PC-3 (cell line): ENCODE measurements around the gene CIZ1. TPM values are rescaled to one million over a fixed set of nuclear protein-coding genes. Genes with fewer than 3 reads are reported as not detected.
"Not testable (repeated sequence)": the region's sequence is repeated elsewhere in the genome, so short reads cannot be mapped to it uniquely, and the experiment has no call there.

Experiments
- ATAC-seq: fragments of 200-7000 bp; cut with Tn5 transposase; 2 replicates; pipeline ENCODE4 v1.9.1; 2020; ENCODE audit warnings: mild to moderate bottlenecking, moderate library complexity
- BruUV-seq: library from RNA; stranded (reverse); fragments of 400-500 nt; replicated peaks from 2 replicates; lab custom pipeline; 2021; lab: Mats Ljungman, UMichigan
- CTCF ChIA-PET: fragments of 300-600 bp; sonication (Branson Sonifier 250); formaldehyde crosslinking; loops from one replicate; lab custom pipeline; 2022; ENCODE audit warnings: antibody characterized with exemption; lab: Charles Lee
- POLR2A ChIA-PET: fragments of 300-600 bp; sonication (Branson Sonifier 250); formaldehyde crosslinking; loops from one replicate; lab custom pipeline; 2022; ENCODE audit warnings: antibody characterized with exemption; ENCODE audit not compliant: unreplicated experiment; lab: Charles Lee
- DNase-seq: peaks from one replicate; pipeline ENCODE4 v3.0.0-alpha.2; 2015
- H2AFZ ChIP-seq: fragments of 300-600 bp; sonication (generic); 2 replicates; pipeline ENCODE4 v1.6.0; 2016; ENCODE audit warnings: antibody characterized with exemption, low read length
- H3F3A ChIP-seq: fragments of 300-600 bp; sonication (generic); one replicate; pipeline ENCODE4 v1.6.0; 2017; ENCODE audit warnings: antibody characterized with exemption, low read length, control low read depth, mild to moderate bottlenecking; ENCODE audit not compliant: unreplicated experiment
- H3K27ac ChIP-seq: fragments of 300-600 bp; sonication (generic); 2 replicates; pipeline ENCODE4 v1.5.1; 2016; ENCODE audit warnings: mild to moderate bottlenecking, low read length
- H3K27me3 ChIP-seq: fragments of 300-600 bp; sonication (generic); 2 replicates; pipeline ENCODE4 v1.6.1; 2016; ENCODE audit warnings: low read length, mixed read lengths
- H3K36me3 ChIP-seq: fragments of 300-600 bp; sonication (generic); 2 replicates; pipeline ENCODE4 v1.6.1; 2016; ENCODE audit warnings: low read depth, mixed run types, low read length, mixed read lengths
- H3K4me1 ChIP-seq: fragments of 300-600 bp; sonication (generic); 2 replicates; pipeline ENCODE4 v1.5.1; 2016; ENCODE audit warnings: low read length; ENCODE audit not compliant: insufficient read depth
- H3K4me2 ChIP-seq: fragments of 300-600 bp; sonication (generic); 2 replicates; pipeline ENCODE4 v1.6.0; 2016; ENCODE audit warnings: low read length
- H3K4me3 ChIP-seq: fragments of 300-600 bp; sonication (generic); 2 replicates; pipeline ENCODE4 v1.5.1; 2016; ENCODE audit warnings: mild to moderate bottlenecking, low read length, mixed read lengths
- H3K79me2 ChIP-seq: fragments of 300-600 bp; sonication (generic); 2 replicates; pipeline ENCODE4 v1.6.1; 2017; ENCODE audit warnings: low read length, mixed read lengths
- H3K9ac ChIP-seq: fragments of 300-600 bp; sonication (generic); 2 replicates; pipeline ENCODE4 v1.6.0; 2016; ENCODE audit warnings: mild to moderate bottlenecking, low read length
- H3K9me2 ChIP-seq: fragments of 300-600 bp; sonication (generic); replicated peaks from 2 replicates; pipeline ENCODE4 v1.6.1; 2016; ENCODE audit warnings: mixed run types, low read length, mixed read lengths
- H3K9me3 ChIP-seq: fragments of 300-600 bp; sonication (generic); 2 replicates; pipeline ENCODE4 v1.6.1; 2016; ENCODE audit warnings: low read length, mixed read lengths
- H4K20me1 ChIP-seq: fragments of 300-600 bp; sonication (generic); 2 replicates; pipeline ENCODE4 v1.6.1; 2016; ENCODE audit warnings: low read length, mixed read lengths
- EZH2 ChIP-seq: fragments of 300-600 bp; sonication (generic); IDR thresholded peaks from one replicate; pipeline ENCODE4 v1.6.1; 2017; ENCODE audit warnings: antibody characterized with exemption, mild to moderate bottlenecking, low read length; ENCODE audit not compliant: unreplicated experiment
- EZH2phosphoT487 ChIP-seq: fragments of 300-600 bp; sonication (generic); IDR thresholded peaks from 2 replicates; pipeline ENCODE4 v1.6.1; 2018; ENCODE audit warnings: mild to moderate bottlenecking, antibody characterized with exemption, low read length, borderline replicate concordance
- intact Hi-C: fragments of 100-400 bp; cut with micrococcal nuclease; formaldehyde crosslinking; loops from 2 replicates; pipeline ENCODE4 v1.9.0; 2023
- total RNA-seq: library from RNA; depleted of rRNA; stranded (reverse); fragments of >200 nt; gene quantifications from 2 replicates; pipeline ENCODE4 v1.2.3, GENCODE V29; 2014
- TF ChIP-seq, protein P1 (sequence below): fragments of 300-600 bp; sonication (generic); conservative IDR thresholded peaks from 2 replicates; pipeline ENCODE4 v1.5.1; 2017; ENCODE audit warnings: antibody characterized with exemption, low read depth, mild to moderate bottlenecking, low read length

CIZ1 gene
- total RNA-seq, 1 experiment from 2014 or later, result 46.1 TPM

DNA sequence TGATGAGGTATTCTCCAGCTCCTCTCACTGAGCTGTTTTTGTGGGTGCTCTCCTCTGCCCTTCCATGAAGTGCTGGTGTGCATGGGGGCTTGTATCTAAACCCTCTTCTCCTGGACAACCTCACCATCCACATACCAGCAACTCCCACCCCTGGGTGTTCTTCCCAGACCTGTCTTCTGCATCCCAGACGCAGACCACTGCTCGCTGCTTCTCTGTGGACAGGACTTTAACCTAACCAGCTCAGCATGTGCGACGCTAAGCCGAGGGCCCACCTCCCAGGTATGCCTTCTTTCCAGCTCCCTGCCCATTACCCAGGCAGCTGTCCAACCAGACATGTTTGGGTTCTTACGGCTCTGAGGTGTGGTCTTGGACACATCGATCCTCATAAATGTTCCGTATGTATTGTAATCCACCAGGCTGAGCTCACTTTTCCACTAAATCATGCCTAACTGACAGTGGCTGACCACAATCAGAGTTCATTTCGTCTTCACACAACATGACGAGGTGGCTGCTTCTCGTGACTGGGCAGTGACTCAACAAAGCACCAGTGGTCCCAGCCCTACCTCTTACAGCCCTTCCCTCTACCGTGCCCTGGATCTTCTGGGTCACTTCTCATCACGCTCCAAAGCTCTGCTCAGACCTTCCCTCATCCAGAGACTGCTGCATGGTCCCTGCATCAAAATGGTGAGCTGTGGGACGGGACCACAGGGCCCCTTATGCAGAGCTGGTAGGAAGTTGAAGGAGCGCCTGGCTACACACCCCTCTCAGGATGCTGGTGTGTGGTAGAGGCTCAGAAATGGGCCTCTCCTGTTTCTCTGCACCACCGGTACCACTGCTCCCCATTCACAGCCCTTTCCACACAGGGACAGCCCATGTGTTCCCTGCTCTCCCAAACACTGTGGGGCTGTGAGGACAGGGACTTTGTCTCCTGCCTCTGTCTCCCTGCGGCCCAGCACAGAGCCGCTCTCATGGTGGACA is 54.3 kb downstream of the CIZ1 start:
- Histone ChIP-seq H3K4me2 (no peak overlapping the region), H3K9ac (no peak overlapping the region; the same call in 1 of the 2 replicates), H4K20me1 (no peaks in the 10 kb centered on the region), H3K4me1 (peaks cover 7% of the 10 kb centered on the region), H3K36me3 (no peaks in the 10 kb centered on the region), H3K9me2 (no peaks in the 10 kb centered on the region), H3F3A (no peaks in the 10 kb centered on the region), H3K4me3 (no peak overlapping the region), H3K9me3 (no peaks in the 10 kb centered on the region), H3K27me3 (no peaks in the 10 kb centered on the region), H3K27ac (peak overlapping the region; percentile 57), H2AFZ (no peak overlapping the region), H3K79me2 (no peaks in the 10 kb centered on the region)
- no TSS peak for BruUV-seq
- ATAC-seq, result peak; percentile 48
- intact Hi-C loops, result no loop called here
- ChIA-PET POLR2A (no interaction called here), CTCF (interaction anchor here (0.6 kb wide), 1 partner anchor 14 kb away, joined by 6 read pairs; no protein-coding TSS in a partner anchor)
- TF ChIP-seq, protein P1, sequence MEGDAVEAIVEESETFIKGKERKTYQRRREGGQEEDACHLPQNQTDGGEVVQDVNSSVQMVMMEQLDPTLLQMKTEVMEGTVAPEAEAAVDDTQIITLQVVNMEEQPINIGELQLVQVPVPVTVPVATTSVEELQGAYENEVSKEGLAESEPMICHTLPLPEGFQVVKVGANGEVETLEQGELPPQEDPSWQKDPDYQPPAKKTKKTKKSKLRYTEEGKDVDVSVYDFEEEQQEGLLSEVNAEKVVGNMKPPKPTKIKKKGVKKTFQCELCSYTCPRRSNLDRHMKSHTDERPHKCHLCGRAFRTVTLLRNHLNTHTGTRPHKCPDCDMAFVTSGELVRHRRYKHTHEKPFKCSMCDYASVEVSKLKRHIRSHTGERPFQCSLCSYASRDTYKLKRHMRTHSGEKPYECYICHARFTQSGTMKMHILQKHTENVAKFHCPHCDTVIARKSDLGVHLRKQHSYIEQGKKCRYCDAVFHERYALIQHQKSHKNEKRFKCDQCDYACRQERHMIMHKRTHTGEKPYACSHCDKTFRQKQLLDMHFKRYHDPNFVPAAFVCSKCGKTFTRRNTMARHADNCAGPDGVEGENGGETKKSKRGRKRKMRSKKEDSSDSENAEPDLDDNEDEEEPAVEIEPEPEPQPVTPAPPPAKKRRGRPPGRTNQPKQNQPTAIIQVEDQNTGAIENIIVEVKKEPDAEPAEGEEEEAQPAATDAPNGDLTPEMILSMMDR, result no peak
- no peak for TF ChIP-seq EZH2
- no peak for TF ChIP-seq EZH2phosphoT487
- DNase-seq, result peak; percentile 63

DNA sequence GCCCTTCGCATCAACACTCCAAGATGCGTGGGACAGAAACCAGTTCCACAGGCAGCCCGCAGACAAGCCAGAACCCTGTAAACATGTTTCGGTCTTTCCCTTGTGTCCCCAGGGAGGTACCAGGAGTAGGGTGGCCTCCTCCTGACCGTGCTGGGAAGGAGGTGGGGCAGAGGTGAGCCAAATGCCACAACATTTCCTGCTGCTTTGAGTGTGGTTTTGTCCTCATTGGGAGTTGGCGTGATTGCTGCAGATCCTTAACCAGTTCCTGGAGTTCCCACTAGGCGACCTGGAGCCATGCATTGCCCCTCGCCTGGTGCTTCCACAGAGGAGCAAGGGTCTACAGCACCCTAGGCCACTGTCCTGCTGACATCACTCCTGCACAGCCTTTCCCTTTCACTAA is 55.8 kb downstream of the CIZ1 start:
- POLR2A ChIA-PET, H3K36me3 ChIP-seq, H3K79me2 ChIP-seq, H3K27me3 ChIP-seq, H3K9me2 ChIP-seq, ATAC-seq, H3K27ac ChIP-seq, intact Hi-C loops, H3K4me1 ChIP-seq, H3K9ac ChIP-seq, H3F3A ChIP-seq, H2AFZ ChIP-seq, H3K4me3 ChIP-seq, CTCF ChIA-PET, DNase-seq, H4K20me1 ChIP-seq, H3K4me2 ChIP-seq, H3K9me3 ChIP-seq, BruUV-seq: not testable (repeated sequence)

GRCh38 chr9:128132139-128132538 is 59.2 kb downstream of the CIZ1 start:
- H3K27ac ChIP-seq, H3K4me1 ChIP-seq, POLR2A ChIA-PET, H3K9me2 ChIP-seq, H2AFZ ChIP-seq, H3K27me3 ChIP-seq, H3F3A ChIP-seq, H3K9me3 ChIP-seq, H4K20me1 ChIP-seq, H3K4me3 ChIP-seq, H3K4me2 ChIP-seq, intact Hi-C loops, H3K36me3 ChIP-seq, BruUV-seq, ATAC-seq, DNase-seq, H3K9ac ChIP-seq, CTCF ChIA-PET: not testable (repeated sequence)
- peaks cover 10% of the 10 kb centered on the region for H3K79me2 ChIP-seq

DNA sequence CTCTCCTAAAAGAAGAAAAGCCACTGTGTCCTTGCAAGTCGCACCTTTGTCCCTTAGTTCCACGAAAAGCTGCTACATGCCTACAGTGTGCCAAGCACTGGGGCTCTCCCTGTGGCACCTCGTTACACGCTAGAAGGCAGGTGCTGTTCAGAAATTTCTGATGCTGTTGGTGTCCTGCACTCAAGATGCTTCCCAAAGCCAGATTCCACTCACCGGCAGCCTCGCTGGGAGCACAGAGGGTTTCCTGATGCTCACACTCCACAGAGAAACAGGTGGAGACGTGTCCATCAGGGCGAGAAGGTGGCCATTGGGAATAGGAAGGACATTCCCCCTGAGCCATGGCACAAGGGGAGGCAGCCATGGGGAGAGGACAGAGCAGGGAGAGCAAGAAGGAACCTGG is 60.0 kb downstream of the CIZ1 start:
- H3K27ac ChIP-seq, H3K4me1 ChIP-seq, H3K9ac ChIP-seq, ATAC-seq, H3K27me3 ChIP-seq, H3F3A ChIP-seq, CTCF ChIA-PET, DNase-seq, H3K4me2 ChIP-seq, H3K36me3 ChIP-seq, H3K9me2 ChIP-seq, POLR2A ChIA-PET, intact Hi-C loops, H3K4me3 ChIP-seq, BruUV-seq, H3K9me3 ChIP-seq, H4K20me1 ChIP-seq, H2AFZ ChIP-seq: not testable (repeated sequence)
- H3K79me2 ChIP-seq, result peaks cover 18% of the 10 kb centered on the region

- CTCF ChIA-PET, H3K9me2 ChIP-seq, POLR2A ChIA-PET, H3K4me2 ChIP-seq, ATAC-seq, H3K27ac ChIP-seq, H3K27me3 ChIP-seq, H3F3A ChIP-seq, H4K20me1 ChIP-seq, H3K4me3 ChIP-seq, DNase-seq, H3K36me3 ChIP-seq, H3K9me3 ChIP-seq, H3K9ac ChIP-seq, BruUV-seq, H3K4me1 ChIP-seq, intact Hi-C loops, H2AFZ ChIP-seq: not testable (repeated sequence)
- peaks cover 25% of the 10 kb centered on the region for H3K79me2 ChIP-seq
These were observed 60.7 kb downstream of the CIZ1 start for GRCh38 chr9:128130651-128131050.
